Activated effector memory CD4-positive, alpha-beta T cell treated with anti-CD3 and anti-CD28 coated beads, Interleukin-2, amount 50 U/mL, for 16 hours (primary cell): ENCODE measurements around the gene NFASC.

Experiments used
- DNase-seq: peaks from one replicate; pipeline ENCODE4 v3.0.0-alpha.2; 2020

Gene NFASC

GRCh38 chr1:204863024-204863423 is 7.6 kb upstream of the NFASC start:
- DNase-seq: no peak

- DNase-seq: no peak
Measured at GRCh38 chr1:204863730-204864129, 6.9 kb upstream of the NFASC start.

GRCh38 chr1:204866051-204866596 is 4.5 kb upstream of the NFASC start:
- DNase-seq: no peak

GRCh38 chr1:204867203-204867602 is 3.5 kb upstream of the NFASC start:
- no peak for DNase-seq

- DNase-seq: no peak
Measured at GRCh38 chr1:204867666-204868339, 2.9 kb upstream of the NFASC start.

GRCh38 chr1:204868340-204868700 is 2.3 kb upstream of the NFASC start:
- DNase-seq: no peak

- no peak for DNase-seq
Measured at GRCh38 chr1:204869097-204869496, 1.6 kb upstream of the NFASC start.

GRCh38 chr1:204871405-204872037 is 859 bp downstream of the NFASC start:
- DNase-seq: no peak

GRCh38 chr1:204872262-204872881 is 1.7 kb downstream of the NFASC start:
- DNase-seq: no peak

GRCh38 chr1:204873176-204873575 is 2.5 kb downstream of the NFASC start:
- DNase-seq: no peak

- no peak for DNase-seq
Measured at GRCh38 chr1:204873714-204874113, 3.1 kb downstream of the NFASC start.

GRCh38 chr1:204874274-204874673 is 3.6 kb downstream of the NFASC start:
- DNase-seq: no peak

- DNase-seq: no peak
Measured at GRCh38 chr1:204875255-204875654, 4.6 kb downstream of the NFASC start.

- DNase-seq: no peak
Measured at GRCh38 chr1:204878621-204879234, 8.1 kb downstream of the NFASC start.

- DNase-seq: no peak
Measured at GRCh38 chr1:204879351-204879750, 8.7 kb downstream of the NFASC start.

- DNase-seq: no peak
Measured at GRCh38 chr1:204880906-204881305, 10.2 kb downstream of the NFASC start.

- no peak for DNase-seq
Measured at GRCh38 chr1:204882479-204882878, 11.8 kb downstream of the NFASC start.

- no peak for DNase-seq
Measured at GRCh38 chr1:204883405-204883804, 12.7 kb downstream of the NFASC start.

- DNase-seq: no peak
Measured at GRCh38 chr1:204885288-204885711, 14.6 kb downstream of the NFASC start.

- no peak for DNase-seq
Measured at GRCh38 chr1:204885790-204886189, 15.1 kb downstream of the NFASC start.

- no peak for DNase-seq
Measured at GRCh38 chr1:204887846-204888245, 17.2 kb downstream of the NFASC start.

- DNase-seq: no peak
Measured at GRCh38 chr1:204888294-204888693, 17.6 kb downstream of the NFASC start.

GRCh38 chr1:204889681-204890383 is 19.2 kb downstream of the NFASC start:
- no peak for DNase-seq
